ENCODE measurements around the gene ITM2C.

Gene ITM2C

GRCh38 chr2:230895536-230896345 lies 31.0 kb downstream of the ITM2C start:
- no peak for FAIRE-seq

GRCh38 chr2:230896346-230897115 lies 31.8 kb downstream of the ITM2C start:
- no peak for FAIRE-seq

- no peak for FAIRE-seq
These were observed 33.4 kb downstream of the ITM2C start for GRCh38 chr2:230898016-230898712.

- FAIRE-seq = no peak
These were observed 34.0 kb downstream of the ITM2C start for GRCh38 chr2:230898713-230899091.

DNA sequence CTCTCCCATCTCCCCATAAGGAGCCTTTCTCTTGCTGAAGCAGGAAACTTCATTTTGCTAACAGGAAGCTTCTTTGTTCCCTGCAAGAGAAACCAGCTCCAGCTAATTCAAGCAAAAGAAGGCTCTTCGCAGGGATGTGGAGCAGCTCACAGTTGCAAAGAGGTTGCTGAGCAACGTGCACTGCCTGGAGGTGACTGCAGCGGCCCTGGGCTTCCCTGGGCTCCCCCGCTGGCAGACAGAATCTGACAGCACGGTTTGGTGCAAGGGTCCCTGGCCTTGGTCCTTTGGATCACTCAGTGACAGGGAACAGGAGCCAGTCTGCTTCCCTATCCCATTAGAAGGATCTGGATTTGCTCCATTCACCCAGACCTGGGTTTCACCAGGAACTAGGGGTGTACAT lies 34.5 kb downstream of the ITM2C start:
- no peak for FAIRE-seq

DNA sequence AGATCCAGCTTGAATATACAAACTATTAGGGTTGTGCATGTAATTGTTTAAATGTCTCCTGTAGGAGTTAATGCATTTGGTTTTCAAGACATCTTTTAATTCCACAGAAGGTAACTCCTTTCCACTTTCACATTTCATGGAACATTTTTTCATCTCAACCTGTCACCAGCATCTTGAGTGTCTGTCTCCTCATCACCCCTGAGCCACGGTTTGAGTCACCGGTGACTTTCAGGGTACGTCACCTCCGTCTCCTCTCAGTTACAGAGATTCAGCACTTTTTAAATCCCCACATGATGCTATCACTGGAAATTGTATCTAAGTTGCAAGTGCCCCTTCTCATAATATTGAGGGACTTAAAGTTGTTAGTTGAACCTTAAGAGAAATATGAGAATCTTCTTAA lies 35.0 kb downstream of the ITM2C start:
- FAIRE-seq = no peak

- FAIRE-seq = no peak
These were observed 35.7 kb downstream of the ITM2C start for GRCh38 chr2:230900336-230900995.

- no peak for FAIRE-seq
These were observed 36.3 kb downstream of the ITM2C start for GRCh38 chr2:230901006-230901405.

DNA sequence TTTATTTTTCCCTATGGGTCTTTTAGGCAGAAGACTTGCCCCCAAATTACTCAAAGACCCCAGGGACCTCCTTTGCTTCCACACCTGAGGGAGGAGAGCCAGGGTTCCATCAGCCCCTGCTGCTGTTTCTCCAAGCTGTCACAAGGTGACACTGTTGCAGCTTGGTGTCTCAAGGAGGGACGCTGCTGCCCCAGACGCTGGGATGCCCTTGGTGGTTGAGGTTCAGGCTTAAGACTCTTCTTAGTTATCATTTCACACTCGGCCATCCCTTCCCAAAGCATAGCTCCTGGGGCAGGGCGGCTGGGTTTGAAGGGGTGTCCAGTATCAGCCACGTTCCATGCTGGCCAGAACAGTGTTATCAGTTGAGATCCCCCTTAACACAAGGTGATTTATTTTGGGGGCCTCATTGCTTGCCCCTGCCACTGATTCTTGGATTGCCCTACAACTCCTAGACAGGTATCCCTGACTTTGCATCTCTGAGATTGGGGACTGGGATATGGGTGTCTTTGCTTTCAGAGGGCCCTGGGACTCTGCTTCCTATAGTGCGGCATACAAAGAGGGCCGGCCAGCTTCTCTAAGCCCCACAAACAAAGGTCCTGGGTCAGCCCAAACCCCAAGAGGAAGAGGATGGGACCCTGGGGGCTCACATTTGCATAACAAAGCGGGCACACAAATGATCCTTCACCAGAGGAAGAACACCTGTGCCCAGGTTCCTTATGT lies 37.6 kb downstream of the ITM2C start:
- FAIRE-seq = no peak

DNA sequence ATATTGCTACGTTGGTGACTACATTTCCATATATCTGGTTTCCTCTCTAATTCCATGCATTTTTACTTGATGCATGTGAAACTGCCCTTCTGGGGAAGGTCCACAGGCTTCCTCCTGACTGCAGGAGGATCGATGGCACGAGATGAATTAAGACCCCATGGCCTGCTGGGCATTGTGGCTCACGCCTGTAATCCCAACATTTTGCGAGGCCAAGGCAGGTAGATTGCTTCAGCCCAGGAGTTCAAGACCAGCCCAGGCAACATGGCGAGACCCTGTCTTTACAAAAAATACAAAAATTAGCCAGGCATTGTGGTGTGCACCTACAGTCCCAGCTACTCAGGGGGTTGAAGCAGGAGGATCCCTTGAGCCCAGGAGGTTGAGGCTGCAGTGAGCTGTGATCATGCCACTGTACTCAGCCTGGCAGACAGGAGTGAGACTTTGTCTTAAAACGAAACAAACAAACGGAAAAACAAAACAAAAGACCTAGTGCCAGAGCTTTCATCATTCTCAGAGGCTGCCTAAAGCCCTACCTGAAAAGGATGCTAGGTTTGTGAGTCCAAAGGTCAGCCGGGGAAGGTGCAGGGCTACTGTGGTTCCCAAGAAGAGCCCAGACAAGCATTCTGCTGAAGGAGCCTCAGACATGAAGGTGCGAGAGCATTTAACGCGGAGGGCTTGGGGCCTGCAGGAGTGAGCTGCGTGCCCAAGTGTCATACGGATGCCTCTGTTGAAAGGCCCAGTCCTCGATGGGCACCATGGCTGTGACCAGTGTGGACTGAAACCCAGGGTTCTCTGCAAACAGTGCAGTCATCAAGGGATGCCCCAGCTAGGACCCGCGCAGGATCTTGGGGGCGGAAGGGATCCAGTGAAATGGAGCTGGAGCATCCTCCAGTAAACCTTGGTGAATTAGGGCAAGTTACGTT lies 38.7 kb downstream of the ITM2C start:
- FAIRE-seq = no peak

GRCh38 chr2:230904856-230905447 lies 40.2 kb downstream of the ITM2C start:
- no peak for FAIRE-seq

GRCh38 chr2:230905448-230906421 lies 41.0 kb downstream of the ITM2C start:
- no peak for FAIRE-seq

- no peak for FAIRE-seq
These were observed 41.9 kb downstream of the ITM2C start for GRCh38 chr2:230906471-230907230.

GRCh38 chr2:230907361-230908091 lies 42.8 kb downstream of the ITM2C start:
- FAIRE-seq = no peak

DNA sequence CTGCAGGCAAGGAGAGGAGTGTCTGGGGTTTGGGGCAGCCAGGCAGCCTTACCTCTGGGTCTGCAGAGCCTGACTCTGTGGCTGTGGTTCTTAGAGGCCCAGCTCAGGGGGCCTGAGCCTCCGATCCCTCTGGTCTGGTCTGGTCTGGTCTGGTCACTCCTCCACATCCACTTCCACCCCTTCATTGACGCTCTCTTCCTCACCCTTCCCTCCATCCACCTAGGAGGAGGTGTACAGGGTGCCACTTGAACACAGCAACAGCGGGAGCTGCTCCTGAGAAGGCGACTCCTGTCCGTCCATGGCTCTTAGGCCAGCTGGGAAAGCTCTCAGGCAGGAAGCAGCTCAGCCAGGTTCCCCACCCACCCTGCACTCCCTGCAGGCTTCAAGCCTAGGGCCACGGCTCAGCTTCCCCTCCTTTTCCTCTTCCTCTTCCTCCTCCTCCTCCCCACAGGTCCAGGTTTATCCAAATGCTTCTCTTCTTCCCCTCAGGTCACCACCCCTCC lies 43.4 kb downstream of the ITM2C start:
- FAIRE-seq = no peak

- FAIRE-seq = no peak
These were observed 44.0 kb downstream of the ITM2C start for GRCh38 chr2:230908595-230909191.

DNA sequence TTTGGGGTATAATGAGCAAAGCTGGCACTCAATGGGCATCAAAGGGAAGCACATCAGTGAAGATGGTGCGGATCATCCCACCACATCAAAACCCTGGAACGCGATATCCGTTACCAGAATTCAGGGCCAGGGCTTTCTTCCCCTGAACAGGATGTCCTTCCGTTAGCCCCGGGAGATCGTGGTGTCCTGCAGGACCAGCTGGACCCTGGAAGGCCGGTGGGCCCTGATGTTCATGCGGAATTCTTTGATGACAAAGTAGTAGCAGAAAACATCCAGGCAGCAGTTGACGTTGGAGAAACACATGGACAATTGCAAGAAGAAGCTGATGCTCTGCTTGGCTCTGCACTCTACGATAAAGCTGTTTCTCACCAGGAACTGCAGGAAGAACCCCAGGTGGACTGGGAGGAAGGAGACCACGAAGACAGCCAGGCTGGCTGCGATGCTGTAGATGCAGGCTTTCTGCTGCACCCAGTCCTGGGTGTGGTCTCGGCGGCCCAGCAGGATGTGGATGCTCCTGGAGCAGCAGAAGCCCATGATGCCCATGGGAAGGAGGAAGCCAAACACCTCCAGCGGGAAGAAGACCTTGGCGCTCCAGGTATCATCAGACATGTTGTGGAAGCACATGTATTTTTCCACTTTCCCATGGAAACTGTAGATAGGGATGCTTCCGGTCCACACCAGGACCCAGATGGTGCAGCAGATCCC lies 45.3 kb downstream of the ITM2C start:
- FAIRE-seq = no peak

Measured in G401.6 (cell line).